OCI-LY7 (cell line): ENCODE results near the gene EXTL1. TPM values are rescaled to one million over a fixed set of nuclear protein-coding genes. Genes with fewer than 3 reads are reported as not detected.

Source experiments
- BruUV-seq: library from RNA; stranded (reverse); fragments of 400-500 nt; replicated peaks from 2 replicates; lab custom pipeline; 2021; lab: Mats Ljungman, UMichigan
- CTCF ChIA-PET: fragments of 300-600 bp; sonication (Branson Sonifier 250); formaldehyde crosslinking; loops from one replicate; lab custom pipeline; 2022; ENCODE audit warnings: antibody characterized with exemption; ENCODE audit not compliant: unreplicated experiment; lab: Charles Lee
- POLR2A ChIA-PET: fragments of 300-600 bp; sonication (Branson Sonifier 250); formaldehyde crosslinking; loops from one replicate; lab custom pipeline; 2022; ENCODE audit warnings: antibody characterized with exemption; lab: Charles Lee
- DNase-seq: peaks from one replicate; pipeline ENCODE4 v3.0.0-alpha.2; 2015; ENCODE audit warnings: low spot score
- H2AFZ ChIP-seq: fragments of 200-600 bp; sonication (generic), shearing (Covaris generic); 2 replicates; pipeline ENCODE4 v1.6.1; 2014; ENCODE audit warnings: mild to moderate bottlenecking, antibody characterized with exemption, low read length, moderate library complexity
- H3K27ac ChIP-seq: fragments of 200-600 bp; sonication (generic); 2 replicates; pipeline ENCODE4 v1.5.1; 2014; ENCODE audit warnings: mixed run types, low read depth, mild to moderate bottlenecking, moderate library complexity, low read length, inconsistent platforms; ENCODE audit not compliant: poor library complexity, severe bottlenecking
- H3K36me3 ChIP-seq: fragments of 200-600 bp; sonication (generic); 2 replicates; pipeline ENCODE4 v1.6.1; 2014; ENCODE audit warnings: mild to moderate bottlenecking, antibody characterized with exemption, low read length, moderate library complexity, mixed read lengths; ENCODE audit not compliant: insufficient read depth
- H3K4me1 ChIP-seq: fragments of 200-600 bp; sonication (generic); 2 replicates; pipeline ENCODE4 v1.5.1; 2014; ENCODE audit warnings: mild to moderate bottlenecking, low read length; ENCODE audit not compliant: insufficient read depth, poor library complexity, severe bottlenecking
- H3K4me2 ChIP-seq: fragments of 200-600 bp; sonication (generic); 2 replicates; pipeline ENCODE4 v1.6.1; 2014; ENCODE audit warnings: mild to moderate bottlenecking, low read length
- H3K4me3 ChIP-seq: fragments of 200-600 bp; sonication (generic); 2 replicates; pipeline ENCODE4 v1.5.1; 2014; ENCODE audit warnings: mild to moderate bottlenecking, low read depth, low read length; ENCODE audit not compliant: poor library complexity, severe bottlenecking
- H3K79me2 ChIP-seq: fragments of 200-600 bp; sonication (generic); 2 replicates; pipeline ENCODE4 v1.6.1; 2016; ENCODE audit warnings: low read depth, mild to moderate bottlenecking, low read length, moderate library complexity, mixed read lengths; ENCODE audit not compliant: insufficient read depth
- H3K9me2 ChIP-seq: fragments of 200-600 bp; sonication (generic); 2 replicates; pipeline ENCODE4 v1.6.1; 2016; ENCODE audit warnings: mild to moderate bottlenecking, low read length, mixed read lengths; ENCODE audit not compliant: insufficient read depth
- H3K9me3 ChIP-seq: fragments of 200-600 bp; sonication (generic); 2 replicates; pipeline ENCODE4 v1.6.1; 2014; ENCODE audit warnings: mild to moderate bottlenecking, mixed run types, low read length, mixed read lengths
- H4K20me1 ChIP-seq: fragments of 200-600 bp; sonication (generic); 2 replicates; pipeline ENCODE4 v1.6.1; 2014; ENCODE audit warnings: mild to moderate bottlenecking, antibody characterized with exemption, low read length, moderate library complexity, mixed read lengths; ENCODE audit not compliant: insufficient read depth
- EZH2phosphoT487 ChIP-seq: fragments of 200-600 bp; sonication (generic); IDR thresholded peaks from 2 replicates; pipeline ENCODE4 v1.6.1; 2018; ENCODE audit warnings: low read depth, borderline replicate concordance, mild to moderate bottlenecking, mixed run types, antibody characterized with exemption, low read length, moderate library complexity, mixed read lengths
- intact Hi-C: fragments of 100-400 bp; cut with micrococcal nuclease; formaldehyde crosslinking; loops from one replicate; pipeline ENCODE4 v1.10.0; 2022; ENCODE audit not compliant: unreplicated experiment
- total RNA-seq, 2 experiments: library from RNA; depleted of rRNA in 1 of 2; stranded (reverse); fragments of >200 nt in 1 of 2; shearing (Covaris generic) in 1 of 2; gene quantifications; 2 replicates each; pipeline ENCODE4 v1.2.3, GENCODE V29; 2014 to 2022
- TF ChIP-seq, protein P1 (sequence below): fragments of 200-600 bp; sonication (generic); conservative IDR thresholded peaks from 2 replicates; pipeline ENCODE4 v1.5.1; 2014; ENCODE audit warnings: mild to moderate bottlenecking, antibody characterized with exemption, low read length, moderate library complexity, mixed read lengths

Gene EXTL1
- total RNA-seq, 2 experiments from 2014 or later: 0.67 TPM; not detected in 1

DNA sequence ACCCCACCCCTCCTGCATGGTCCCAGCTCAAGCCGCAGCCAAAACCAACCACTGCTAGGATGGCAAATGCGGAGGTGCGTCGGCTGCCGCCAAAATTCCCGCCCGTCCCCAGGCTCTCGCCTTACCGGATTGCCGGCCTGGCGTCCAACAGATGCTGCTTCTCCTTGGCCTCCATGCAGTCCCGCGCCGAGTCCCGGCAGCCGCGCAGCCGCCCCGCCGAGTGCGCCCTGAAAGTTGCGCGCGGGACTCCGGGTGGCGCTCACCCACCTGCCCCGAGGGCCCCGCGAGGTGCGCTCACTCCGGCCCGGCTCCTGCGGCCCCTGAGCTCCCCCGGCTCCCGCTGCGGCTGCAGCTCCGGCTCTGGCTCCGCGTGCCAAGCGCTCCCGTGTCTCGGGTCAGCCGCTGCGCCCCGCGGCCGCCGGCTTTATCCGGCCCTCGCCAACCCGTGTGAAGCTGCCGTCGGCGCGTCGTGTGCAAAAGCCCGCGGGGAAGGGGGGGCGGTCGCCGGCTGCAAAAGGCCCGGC is 24.2 kb downstream of the EXTL1 start, which contains the start of gene SLC30A2:
SLC30A2 (minus strand) TSS at position 397 of the 524 bp plus-strand sequence; CDS start at position 175, 222 bp downstream.
- Histone ChIP-seq H3K27ac (no peak within 1 kb of the TSS), H4K20me1 (no peaks in the 10 kb centered on the region), H3K9me3 (no peaks in the 10 kb centered on the region), H3K4me3 (no peak within 1 kb of the TSS), H3K4me1 (no peaks in the 10 kb centered on the region), H3K9me2 (no peaks in the 10 kb centered on the region), H3K4me2 (no peak within 1 kb of the TSS), H2AFZ (no peak within 1 kb of the TSS), H3K79me2 (no peaks in the 10 kb centered on the region), H3K36me3 (no peaks in the 10 kb centered on the region)
- BruUV-seq: no TSS peak
- POLR2A ChIA-PET: interaction anchor here (0.6 kb wide), 1 partner anchor 601 kb away, joined by 4 read pairs; no protein-coding TSS in a partner anchor
- no peak for DNase-seq
- CTCF ChIA-PET: no interaction called here
- intact Hi-C loops: no loop called here
- TF ChIP-seq, protein P1, sequence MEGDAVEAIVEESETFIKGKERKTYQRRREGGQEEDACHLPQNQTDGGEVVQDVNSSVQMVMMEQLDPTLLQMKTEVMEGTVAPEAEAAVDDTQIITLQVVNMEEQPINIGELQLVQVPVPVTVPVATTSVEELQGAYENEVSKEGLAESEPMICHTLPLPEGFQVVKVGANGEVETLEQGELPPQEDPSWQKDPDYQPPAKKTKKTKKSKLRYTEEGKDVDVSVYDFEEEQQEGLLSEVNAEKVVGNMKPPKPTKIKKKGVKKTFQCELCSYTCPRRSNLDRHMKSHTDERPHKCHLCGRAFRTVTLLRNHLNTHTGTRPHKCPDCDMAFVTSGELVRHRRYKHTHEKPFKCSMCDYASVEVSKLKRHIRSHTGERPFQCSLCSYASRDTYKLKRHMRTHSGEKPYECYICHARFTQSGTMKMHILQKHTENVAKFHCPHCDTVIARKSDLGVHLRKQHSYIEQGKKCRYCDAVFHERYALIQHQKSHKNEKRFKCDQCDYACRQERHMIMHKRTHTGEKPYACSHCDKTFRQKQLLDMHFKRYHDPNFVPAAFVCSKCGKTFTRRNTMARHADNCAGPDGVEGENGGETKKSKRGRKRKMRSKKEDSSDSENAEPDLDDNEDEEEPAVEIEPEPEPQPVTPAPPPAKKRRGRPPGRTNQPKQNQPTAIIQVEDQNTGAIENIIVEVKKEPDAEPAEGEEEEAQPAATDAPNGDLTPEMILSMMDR: no peak
- TF ChIP-seq EZH2phosphoT487: no peak

DNA sequence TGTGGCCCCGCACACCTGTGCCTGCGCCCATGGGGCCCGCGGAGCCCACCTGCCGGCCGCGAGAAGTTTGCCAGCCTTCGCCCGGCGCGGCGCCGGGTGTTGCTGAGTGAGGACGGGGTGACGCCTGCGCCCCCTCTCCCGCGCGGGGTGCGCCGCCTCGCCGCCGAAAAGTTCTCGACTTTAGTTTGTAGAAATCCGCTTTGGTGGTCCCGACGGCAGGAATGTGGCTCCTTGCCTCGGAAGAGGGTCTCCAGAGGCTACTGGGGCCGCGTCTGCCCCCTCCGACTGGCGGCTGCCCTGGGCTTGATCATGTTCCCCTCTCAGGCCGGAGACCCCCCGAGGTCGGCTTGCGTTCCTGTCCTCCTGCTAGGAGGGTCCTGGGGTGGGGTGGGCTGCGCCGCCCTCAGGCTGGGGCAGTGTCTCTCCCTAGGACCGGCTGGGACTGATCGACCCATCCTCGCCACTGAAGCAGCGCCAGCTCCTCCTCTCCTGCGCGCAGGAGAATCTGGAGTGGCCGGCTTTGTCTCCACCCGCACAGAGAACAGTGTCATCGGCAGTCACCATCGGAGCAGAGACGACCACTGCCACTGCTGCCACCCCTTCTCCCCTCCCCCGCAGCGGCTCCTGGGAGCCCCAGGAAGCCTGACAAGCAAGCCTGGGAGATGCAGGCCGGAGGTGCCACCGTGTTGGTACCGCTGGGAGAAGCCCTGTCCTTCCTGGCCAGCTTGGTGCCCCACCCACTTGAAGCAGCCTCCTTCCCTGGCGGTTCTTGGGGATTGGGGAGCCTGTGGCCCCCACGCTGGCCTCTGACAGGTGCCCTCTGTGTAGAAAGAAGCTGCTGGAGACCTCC is 24.9 kb downstream of the EXTL1 start:
- ChIA-PET CTCF (no interaction called here), POLR2A (no interaction called here)
- Histone ChIP-seq H3K4me1 (no peaks in the 10 kb centered on the region), H3K4me2 (no peak overlapping the region), H3K4me3 (no peak overlapping the region), H3K9me2 (no peaks in the 10 kb centered on the region), H2AFZ (no peak overlapping the region), H3K36me3 (no peaks in the 10 kb centered on the region), H3K79me2 (no peaks in the 10 kb centered on the region), H3K9me3 (no peaks in the 10 kb centered on the region), H4K20me1 (no peaks in the 10 kb centered on the region), H3K27ac (no peak overlapping the region)
- no TSS peak for BruUV-seq
- no peak for DNase-seq
- intact Hi-C loops: no loop called here
- TF ChIP-seq, protein P1: no peak
- TF ChIP-seq EZH2phosphoT487: no peak
